ENCODE measurements around the gene PCDH9.

DNA sequence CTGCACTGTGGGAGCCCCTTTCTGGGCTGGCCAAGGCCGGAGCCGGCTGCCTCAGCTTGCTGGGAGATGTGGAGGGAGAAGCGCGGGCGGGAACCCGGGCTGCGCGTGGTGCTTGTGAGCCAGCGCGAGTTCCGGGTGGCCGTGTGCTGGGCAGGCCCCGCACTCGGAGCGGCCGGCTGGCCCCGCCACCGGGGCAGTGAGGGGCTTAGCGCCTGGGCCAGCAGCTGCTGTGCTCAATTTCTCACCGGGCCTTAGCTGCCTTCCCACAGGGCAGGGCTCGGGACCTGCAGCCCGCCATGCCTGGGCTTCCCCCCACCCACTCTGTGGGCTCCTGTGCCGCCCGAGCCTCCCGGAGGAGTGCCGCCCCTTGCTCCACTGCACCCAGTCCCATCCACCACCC is 669.1 kb downstream of the PCDH9 start:
- TF ChIP-seq CTCF (IDR thresholded peaks at IDR 0.05) (no peak), POLR2AphosphoS5 (IDR thresholded peaks at IDR 0.05) (no peak)
